WERI-Rb-1 (cell line): Measurements from ENCODE around the gene NUCB2.

Experiments
- DNase-seq: peaks from one replicate; pipeline ENCODE4 v3.0.0-alpha.2; 2020
- H3K27ac ChIP-seq: fragments of 250-450 bp; sonication (Bioruptor Pico); 2 replicates; pipeline ENCODE4 v1.5.1; 2020; ENCODE audit warnings: mild to moderate bottlenecking, moderate library complexity
- H3K27me3 ChIP-seq: fragments of 250-450 bp; sonication (Bioruptor Pico); 2 replicates; pipeline ENCODE4 v1.5.1; 2021; ENCODE audit warnings: mild to moderate bottlenecking, low read depth, moderate library complexity; ENCODE audit not compliant: insufficient read depth, severe bottlenecking
- H3K36me3 ChIP-seq: fragments of 250-450 bp; sonication (Bioruptor Pico); 2 replicates; pipeline ENCODE4 v1.5.1; 2020; ENCODE audit warnings: mild to moderate bottlenecking, moderate library complexity
- H3K4me3 ChIP-seq: 2 replicates; pipeline ENCODE4 v1.5.1; 2011; ENCODE audit warnings: low read depth, mild to moderate bottlenecking, control low read depth, low read length
- H3K9me3 ChIP-seq: fragments of 250-450 bp; sonication (Bioruptor Pico); 2 replicates; pipeline ENCODE4 v1.5.1; 2021; ENCODE audit warnings: mild to moderate bottlenecking, moderate library complexity; ENCODE audit not compliant: severe bottlenecking
- TF ChIP-seq, protein P1 (sequence below): IDR thresholded peaks from 2 replicates; pipeline ENCODE4 v1.5.1; 2011; ENCODE audit warnings: low read depth, mild to moderate bottlenecking, control low read depth, inconsistent platforms, low read length

NUCB2 gene

DNA sequence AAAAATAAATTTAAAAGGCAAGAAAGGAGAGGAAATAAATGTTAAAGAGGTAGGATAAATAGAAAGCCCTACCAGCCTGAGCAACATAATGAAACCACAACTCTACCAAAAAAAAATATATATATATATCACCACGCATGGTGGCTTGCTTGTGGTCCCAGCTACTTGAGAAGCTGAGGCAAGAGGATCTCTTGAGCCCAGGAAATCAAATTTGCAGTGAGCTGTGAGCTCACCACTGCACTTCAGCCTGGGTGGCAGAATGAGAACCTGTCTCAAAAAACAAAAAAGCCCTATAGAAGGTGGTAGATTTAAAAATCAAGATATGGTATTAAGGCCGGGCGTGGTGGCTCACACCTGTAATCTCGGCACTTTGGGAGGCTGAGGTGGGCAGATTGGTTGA, 10.5 kb downstream of the NUCB2 start:
- Histone ChIP-seq H3K9me3 (no peaks in the 10 kb centered on the region), H3K27me3 (no peaks in the 10 kb centered on the region), H3K27ac (no peak overlapping the region), H3K4me3 (no peak overlapping the region), H3K36me3 (peaks cover 24% of the 10 kb centered on the region)
- DNase-seq: no peak
- TF ChIP-seq, protein P1, sequence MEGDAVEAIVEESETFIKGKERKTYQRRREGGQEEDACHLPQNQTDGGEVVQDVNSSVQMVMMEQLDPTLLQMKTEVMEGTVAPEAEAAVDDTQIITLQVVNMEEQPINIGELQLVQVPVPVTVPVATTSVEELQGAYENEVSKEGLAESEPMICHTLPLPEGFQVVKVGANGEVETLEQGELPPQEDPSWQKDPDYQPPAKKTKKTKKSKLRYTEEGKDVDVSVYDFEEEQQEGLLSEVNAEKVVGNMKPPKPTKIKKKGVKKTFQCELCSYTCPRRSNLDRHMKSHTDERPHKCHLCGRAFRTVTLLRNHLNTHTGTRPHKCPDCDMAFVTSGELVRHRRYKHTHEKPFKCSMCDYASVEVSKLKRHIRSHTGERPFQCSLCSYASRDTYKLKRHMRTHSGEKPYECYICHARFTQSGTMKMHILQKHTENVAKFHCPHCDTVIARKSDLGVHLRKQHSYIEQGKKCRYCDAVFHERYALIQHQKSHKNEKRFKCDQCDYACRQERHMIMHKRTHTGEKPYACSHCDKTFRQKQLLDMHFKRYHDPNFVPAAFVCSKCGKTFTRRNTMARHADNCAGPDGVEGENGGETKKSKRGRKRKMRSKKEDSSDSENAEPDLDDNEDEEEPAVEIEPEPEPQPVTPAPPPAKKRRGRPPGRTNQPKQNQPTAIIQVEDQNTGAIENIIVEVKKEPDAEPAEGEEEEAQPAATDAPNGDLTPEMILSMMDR: no peak

DNA sequence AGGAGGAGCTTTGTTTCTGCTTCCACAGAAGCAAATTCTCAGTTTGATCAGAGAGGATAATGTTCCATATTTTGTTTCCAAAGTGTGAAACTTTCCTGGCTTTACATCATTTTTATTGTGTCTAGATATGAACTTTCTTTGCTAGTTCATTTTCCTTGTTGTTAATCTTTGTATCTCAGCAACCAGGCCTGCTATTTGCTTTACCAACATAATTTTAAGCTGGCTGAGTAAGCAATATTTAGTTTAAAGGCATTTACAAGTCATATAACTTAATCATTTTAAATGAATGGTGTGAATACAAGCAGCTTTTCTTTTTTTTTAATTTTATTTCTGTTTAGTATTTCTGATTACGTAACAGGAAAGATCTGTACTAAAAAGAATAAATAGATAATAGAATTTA, 15.2 kb downstream of the NUCB2 start:
- TF ChIP-seq, protein P1: no peak
- DNase-seq: no peak
- no peaks in the 10 kb centered on the region for H3K9me3 ChIP-seq
- no peak overlapping the region for H3K27ac ChIP-seq
- H3K4me3 ChIP-seq: no peak overlapping the region
- no peaks in the 10 kb centered on the region for H3K27me3 ChIP-seq
- peaks cover 13% of the 10 kb centered on the region for H3K36me3 ChIP-seq

DNA sequence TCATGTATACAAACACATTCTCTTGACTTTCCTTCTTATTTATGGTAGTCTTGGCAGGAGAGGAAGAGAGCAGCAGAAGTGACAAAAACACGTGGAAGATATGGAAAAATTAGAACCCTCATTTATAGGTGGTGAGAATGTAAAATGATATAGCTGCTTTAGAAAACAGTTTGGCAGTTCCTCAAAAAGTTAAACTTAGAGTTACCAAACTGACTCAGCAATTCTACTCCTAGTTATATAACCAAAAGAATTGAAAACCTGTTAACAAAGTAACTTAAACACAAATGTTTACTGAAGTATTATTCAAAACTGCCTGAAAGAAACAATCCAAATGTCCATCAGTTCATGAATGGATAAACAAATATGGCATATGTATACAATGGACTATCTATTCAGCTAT, 16.8 kb downstream of the NUCB2 start:
- no peaks in the 10 kb centered on the region for H3K27me3 ChIP-seq
- no peak overlapping the region for H3K27ac ChIP-seq
- TF ChIP-seq, protein P1: no peak
- H3K4me3 ChIP-seq: no peak overlapping the region
- H3K9me3 ChIP-seq: no peaks in the 10 kb centered on the region
- no peak for DNase-seq
- H3K36me3 ChIP-seq: peaks cover 8% of the 10 kb centered on the region

DNA sequence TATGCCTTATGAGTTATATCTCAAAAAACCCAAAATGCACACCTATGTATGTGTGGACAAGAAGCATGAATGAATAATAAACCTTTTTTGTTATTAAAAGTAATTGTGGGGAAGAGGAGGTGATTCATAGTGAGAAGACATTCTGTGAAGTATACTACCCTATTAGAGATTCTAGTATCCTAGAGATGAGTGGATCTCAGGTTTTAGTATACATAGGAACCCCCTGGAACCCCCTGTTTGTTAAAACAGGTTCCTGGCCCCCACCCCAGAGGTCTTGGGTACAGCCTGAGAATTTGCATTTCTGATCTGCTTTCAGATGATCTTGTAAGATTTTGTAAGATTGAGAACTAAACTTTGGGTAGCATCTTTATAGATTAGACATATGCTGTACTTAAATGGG, 17.5 kb downstream of the NUCB2 start:
- Histone ChIP-seq H3K27me3 (no peaks in the 10 kb centered on the region), H3K27ac (no peak overlapping the region), H3K4me3 (no peak overlapping the region), H3K36me3 (peaks cover 8% of the 10 kb centered on the region), H3K9me3 (no peaks in the 10 kb centered on the region)
- no peak for DNase-seq
- TF ChIP-seq, protein P1: no peak

DNA sequence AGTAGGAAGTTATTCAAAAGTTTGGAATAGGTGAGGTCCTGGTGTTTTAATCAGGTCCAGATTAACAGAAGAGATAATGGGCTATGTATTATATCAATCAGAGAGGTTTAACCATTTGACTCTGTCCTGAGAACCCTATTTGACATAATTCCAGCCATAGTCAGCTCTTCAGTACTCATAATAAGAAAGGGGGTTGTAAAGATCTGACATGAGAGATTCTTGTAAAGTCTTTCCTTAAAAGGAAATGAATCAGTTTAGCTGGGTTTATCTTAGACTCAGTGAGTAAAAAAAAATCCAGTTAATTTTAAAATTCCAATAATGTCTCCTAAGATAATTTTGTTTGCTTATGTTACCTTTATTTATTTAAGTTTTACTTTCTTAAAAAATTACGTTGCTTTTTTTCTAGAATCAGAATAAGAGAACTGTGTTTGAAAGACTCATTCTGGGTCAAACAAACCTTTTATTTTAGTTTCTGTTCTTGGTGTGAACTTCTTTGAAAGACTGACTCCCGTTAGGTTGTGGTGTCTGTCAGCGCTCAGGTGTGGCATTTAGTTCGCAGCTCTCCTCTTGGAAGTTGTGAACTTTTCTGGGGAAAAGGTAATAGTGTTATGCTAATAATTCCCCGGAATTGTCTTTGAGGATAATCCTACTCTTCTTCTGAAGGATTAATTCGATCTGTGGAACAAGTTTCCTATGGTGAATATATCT, 20.5 kb downstream of the NUCB2 start:
- TF ChIP-seq, protein P1: no peak
- H3K36me3 ChIP-seq: peaks cover 10% of the 10 kb centered on the region
- no peak for DNase-seq

DNA sequence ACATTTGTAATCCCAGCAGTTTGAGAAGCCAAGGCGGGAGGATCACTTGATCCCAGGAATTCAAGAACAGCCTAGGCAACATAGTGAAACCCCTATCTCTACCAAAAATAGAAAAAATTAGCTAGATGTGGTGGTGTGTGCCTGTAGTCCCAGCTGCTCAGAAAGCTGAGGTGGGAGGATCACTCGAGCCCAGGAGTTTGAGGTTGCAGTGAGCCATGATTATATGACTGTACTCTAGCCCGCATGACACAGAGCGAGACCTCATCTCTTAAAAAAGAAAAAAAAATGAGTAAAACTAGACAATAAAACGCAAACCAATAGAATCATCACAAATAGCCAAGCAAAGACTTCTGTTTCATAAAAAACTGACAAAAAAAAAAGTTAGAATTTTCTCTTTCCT, 21.8 kb downstream of the NUCB2 start:
- Histone ChIP-seq H3K27ac (no peak overlapping the region), H3K27me3 (no peaks in the 10 kb centered on the region), H3K9me3 (no peaks in the 10 kb centered on the region), H3K4me3 (no peak overlapping the region), H3K36me3 (peaks cover 20% of the 10 kb centered on the region)
- TF ChIP-seq, protein P1: no peak
- DNase-seq: no peak

More for the DNA sequence above, 20.5 kb downstream of the NUCB2 start:
- H3K27ac ChIP-seq: no peak overlapping the region
- H3K9me3 ChIP-seq: no peaks in the 10 kb centered on the region
- no peak overlapping the region for H3K4me3 ChIP-seq
- no peaks in the 10 kb centered on the region for H3K27me3 ChIP-seq
